ENCODE measurements around the gene GNAS.

DNA sequence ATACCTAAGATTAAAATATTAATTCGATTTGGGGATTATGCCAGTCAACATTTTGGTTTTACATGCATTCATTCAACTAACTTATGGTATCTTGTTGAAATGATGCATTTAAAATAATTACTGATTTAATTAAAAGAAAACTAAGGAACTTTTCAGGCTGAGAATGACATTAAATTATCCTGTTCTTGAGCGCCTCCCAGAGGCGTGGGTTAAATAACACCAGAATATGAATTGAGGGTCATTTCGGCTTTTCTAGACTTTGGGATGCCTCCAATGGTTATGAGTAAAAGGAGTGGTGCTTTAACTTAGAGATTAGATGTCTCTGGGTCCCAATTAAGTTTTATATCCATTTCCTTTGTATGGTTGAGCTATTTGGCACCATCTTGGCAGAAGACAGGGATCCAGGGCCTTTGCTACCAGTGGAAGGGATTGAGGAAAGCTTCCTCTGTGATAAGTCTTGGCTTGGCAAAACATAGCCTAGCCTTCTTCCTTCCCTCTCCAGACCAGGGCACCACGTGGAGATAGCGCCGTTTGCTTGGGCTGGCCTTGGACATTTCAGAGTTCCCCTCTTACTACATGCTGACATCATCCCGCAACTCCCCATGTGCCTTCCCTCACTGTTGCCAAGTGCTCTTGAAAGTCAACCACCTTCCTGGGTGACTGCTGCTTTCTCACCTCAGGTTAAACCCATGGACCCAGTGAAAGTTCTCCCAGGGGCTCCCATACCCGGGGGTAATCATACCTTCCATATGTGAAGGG is 28.7 kb downstream of the GNAS start:
- TF ChIP-seq, protein P1, sequence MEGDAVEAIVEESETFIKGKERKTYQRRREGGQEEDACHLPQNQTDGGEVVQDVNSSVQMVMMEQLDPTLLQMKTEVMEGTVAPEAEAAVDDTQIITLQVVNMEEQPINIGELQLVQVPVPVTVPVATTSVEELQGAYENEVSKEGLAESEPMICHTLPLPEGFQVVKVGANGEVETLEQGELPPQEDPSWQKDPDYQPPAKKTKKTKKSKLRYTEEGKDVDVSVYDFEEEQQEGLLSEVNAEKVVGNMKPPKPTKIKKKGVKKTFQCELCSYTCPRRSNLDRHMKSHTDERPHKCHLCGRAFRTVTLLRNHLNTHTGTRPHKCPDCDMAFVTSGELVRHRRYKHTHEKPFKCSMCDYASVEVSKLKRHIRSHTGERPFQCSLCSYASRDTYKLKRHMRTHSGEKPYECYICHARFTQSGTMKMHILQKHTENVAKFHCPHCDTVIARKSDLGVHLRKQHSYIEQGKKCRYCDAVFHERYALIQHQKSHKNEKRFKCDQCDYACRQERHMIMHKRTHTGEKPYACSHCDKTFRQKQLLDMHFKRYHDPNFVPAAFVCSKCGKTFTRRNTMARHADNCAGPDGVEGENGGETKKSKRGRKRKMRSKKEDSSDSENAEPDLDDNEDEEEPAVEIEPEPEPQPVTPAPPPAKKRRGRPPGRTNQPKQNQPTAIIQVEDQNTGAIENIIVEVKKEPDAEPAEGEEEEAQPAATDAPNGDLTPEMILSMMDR (IDR thresholded peaks at IDR 0.05): peak in 1 of 6 experiments; percentile 11
- TF ChIP-seq POLR2A (IDR thresholded peaks at IDR 0.05): no peak
